HL-60 (cell line): Measurements from ENCODE around the gene KCNC1.

Experiments used
- DNase-seq, 2 experiments: peaks; one replicate each; pipeline ENCODE4 v3.0.0-alpha.2; 2010 to 2020; ENCODE audit warnings: low read depth in 1 of 2, low spot score in 1 of 2
- H3K27ac ChIP-seq: fragments of 250-450 bp; sonication (Bioruptor Pico); replicated peaks from 2 replicates; pipeline ENCODE4 v1.5.1; 2020; ENCODE audit warnings: mild to moderate bottlenecking, moderate library complexity
- H3K27me3 ChIP-seq: fragments of 250-450 bp; sonication (Bioruptor Pico); 2 replicates; pipeline ENCODE4 v1.5.1; 2021; ENCODE audit warnings: mild to moderate bottlenecking, moderate library complexity; ENCODE audit not compliant: insufficient read depth, poor library complexity, severe bottlenecking
- H3K4me3 ChIP-seq: replicated peaks from 2 replicates; pipeline ENCODE4 v1.5.1; 2011; ENCODE audit warnings: mild to moderate bottlenecking, control low read depth, low read length; ENCODE audit not compliant: insufficient read depth
- CTCF ChIP-seq: IDR thresholded peaks from one replicate; pipeline ENCODE4 v1.5.1; 2011; ENCODE audit warnings: low read length, control low read depth, inconsistent platforms; ENCODE audit not compliant: insufficient read depth
- GABPA ChIP-seq: IDR thresholded peaks from 2 replicates; pipeline ENCODE4 v1.6.1; 2012; ENCODE audit warnings: low read depth
- POLR2AphosphoS5 ChIP-seq: IDR thresholded peaks from 2 replicates; pipeline ENCODE4 v1.6.1; 2012; ENCODE audit warnings: low read depth
- REST ChIP-seq: IDR thresholded peaks from 2 replicates; pipeline ENCODE4 v1.6.1; 2012; ENCODE audit warnings: low read depth; ENCODE audit not compliant: insufficient replicate concordance
- SPI1 ChIP-seq: IDR thresholded peaks from 2 replicates; pipeline ENCODE4 v1.6.1; 2012; ENCODE audit warnings: low read depth, mild to moderate bottlenecking, borderline replicate concordance

The KCNC1 gene

GRCh38 chr11:17733261-17733660, 1.3 kb upstream of the KCNC1 start:
- TF ChIP-seq REST (no peak), SPI1 (no peak), POLR2AphosphoS5 (no peak), GABPA (no peak), CTCF (no peak)
- Histone ChIP-seq H3K27me3 (peaks cover 27% of the 10 kb centered on the region), H3K4me3 (no peak overlapping the region), H3K27ac (no peak overlapping the region)
- no peak for DNase-seq

GRCh38 chr11:17734986-17735817, 621 bp downstream of the KCNC1 start:
- TF ChIP-seq CTCF (no peak), POLR2AphosphoS5 (no peak), REST (peak; percentile 94), SPI1 (no peak), GABPA (no peak)
- no peak overlapping the region for H3K27ac ChIP-seq
- peak in 1 of 2 experiments; percentile 52 for DNase-seq
- H3K4me3 ChIP-seq: no peak overlapping the region
- H3K27me3 ChIP-seq: peaks cover 35% of the 10 kb centered on the region

- TF ChIP-seq REST: no peak
- no peak for DNase-seq
- Histone ChIP-seq H3K4me3 (no peak overlapping the region), H3K27me3 (peaks cover 35% of the 10 kb centered on the region), H3K27ac (no peak overlapping the region)
Measured at GRCh38 chr11:17735818-17736578, 1.4 kb downstream of the KCNC1 start.
